Thyroid gland (tissue), 4 donors: ENCODE results near the gene VANGL1.

ENCODE experiments used
- POLR2A ChIP-seq, 2 donors: fragments of 450-650 bp; IDR thresholded peaks; one replicate each; pipeline ENCODE4 v1.6.1; 2017; ENCODE audit warnings: antibody characterized with exemption in 2 of 2, mild to moderate bottlenecking in 2 of 2, moderate library complexity in 1 of 2
- TF ChIP-seq, protein P1 (sequence below), 6 experiments: fragments of 200-600 bp in 3 of 6; fragments of 450-650 bp in 3 of 6; sonication (generic) in 3 of 6; IDR thresholded peaks; one replicate each; pipeline ENCODE4 v1.5.1; 2016 to 2019; ENCODE audit warnings: antibody characterized with exemption in 6 of 6, mild to moderate bottlenecking in 2 of 6, inconsistent platforms in 1 of 6, moderate library complexity in 1 of 6

DNA sequence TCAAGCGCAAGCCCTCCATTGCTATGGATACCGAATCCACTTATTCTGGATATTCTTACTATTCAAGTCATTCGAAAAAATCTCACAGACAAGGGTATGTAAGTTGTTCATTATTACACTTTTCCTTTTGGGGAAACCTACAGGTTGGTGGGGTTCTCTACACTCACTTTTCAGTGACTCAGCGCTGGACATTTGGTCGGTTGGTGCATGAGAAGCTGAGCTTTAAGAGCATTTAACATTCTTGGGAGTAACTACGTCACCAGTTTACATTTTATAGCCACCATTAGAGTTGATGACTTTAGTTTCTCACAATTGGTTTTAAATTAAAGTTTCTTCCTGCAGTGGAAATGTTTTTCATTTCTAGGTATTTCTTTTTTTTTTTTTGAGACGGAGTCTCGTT, 9.6 kb downstream of the VANGL1 start:
- TF ChIP-seq, protein P1, sequence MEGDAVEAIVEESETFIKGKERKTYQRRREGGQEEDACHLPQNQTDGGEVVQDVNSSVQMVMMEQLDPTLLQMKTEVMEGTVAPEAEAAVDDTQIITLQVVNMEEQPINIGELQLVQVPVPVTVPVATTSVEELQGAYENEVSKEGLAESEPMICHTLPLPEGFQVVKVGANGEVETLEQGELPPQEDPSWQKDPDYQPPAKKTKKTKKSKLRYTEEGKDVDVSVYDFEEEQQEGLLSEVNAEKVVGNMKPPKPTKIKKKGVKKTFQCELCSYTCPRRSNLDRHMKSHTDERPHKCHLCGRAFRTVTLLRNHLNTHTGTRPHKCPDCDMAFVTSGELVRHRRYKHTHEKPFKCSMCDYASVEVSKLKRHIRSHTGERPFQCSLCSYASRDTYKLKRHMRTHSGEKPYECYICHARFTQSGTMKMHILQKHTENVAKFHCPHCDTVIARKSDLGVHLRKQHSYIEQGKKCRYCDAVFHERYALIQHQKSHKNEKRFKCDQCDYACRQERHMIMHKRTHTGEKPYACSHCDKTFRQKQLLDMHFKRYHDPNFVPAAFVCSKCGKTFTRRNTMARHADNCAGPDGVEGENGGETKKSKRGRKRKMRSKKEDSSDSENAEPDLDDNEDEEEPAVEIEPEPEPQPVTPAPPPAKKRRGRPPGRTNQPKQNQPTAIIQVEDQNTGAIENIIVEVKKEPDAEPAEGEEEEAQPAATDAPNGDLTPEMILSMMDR (IDR thresholded peaks at IDR 0.05), result no peak
- TF ChIP-seq POLR2A (IDR thresholded peaks at IDR 0.05), result no peak
